AG09319 (cell line): ENCODE results near the gene RPF1.

Experiments
- DNase-seq: peaks from one replicate; pipeline ENCODE4 v3.0.0-alpha.2; 2010; ENCODE audit warnings: low read depth; ENCODE audit errors: extremely low read depth
- CTCF ChIP-seq: IDR thresholded peaks from 2 replicates; pipeline ENCODE4 v1.5.1; 2011; ENCODE audit warnings: low read depth, mild to moderate bottlenecking, inconsistent platforms, low read length, moderate library complexity

Gene RPF1

GRCh38 chr1:84479998-84480397, 932 bp downstream of the RPF1 start:
- no peak for TF ChIP-seq CTCF
- no peak for DNase-seq

- TF ChIP-seq CTCF = no peak
- DNase-seq = no peak
Measured at GRCh38 chr1:84480650-84481049, 1.6 kb downstream of the RPF1 start.

DNA sequence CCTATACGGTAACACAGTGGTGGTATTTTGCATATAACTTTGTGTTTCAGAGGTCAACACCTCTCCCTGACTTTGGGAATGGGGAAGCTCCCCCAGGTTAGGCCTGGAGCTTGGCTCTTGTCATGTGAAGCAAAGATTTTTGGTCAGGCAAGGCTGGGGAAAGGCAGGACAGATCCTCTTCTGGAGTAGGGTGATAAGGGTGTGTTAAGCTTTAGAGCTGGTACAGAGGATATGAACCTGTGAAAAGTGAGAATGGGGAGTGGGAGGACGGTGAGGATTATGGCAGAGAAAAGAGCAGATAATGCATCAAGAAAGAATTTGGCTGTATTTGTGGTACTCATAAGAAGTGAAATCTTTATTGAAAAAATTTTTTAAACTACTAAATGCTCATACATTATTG, 2.3 kb downstream of the RPF1 start:
- no peak for TF ChIP-seq CTCF
- no peak for DNase-seq

DNA sequence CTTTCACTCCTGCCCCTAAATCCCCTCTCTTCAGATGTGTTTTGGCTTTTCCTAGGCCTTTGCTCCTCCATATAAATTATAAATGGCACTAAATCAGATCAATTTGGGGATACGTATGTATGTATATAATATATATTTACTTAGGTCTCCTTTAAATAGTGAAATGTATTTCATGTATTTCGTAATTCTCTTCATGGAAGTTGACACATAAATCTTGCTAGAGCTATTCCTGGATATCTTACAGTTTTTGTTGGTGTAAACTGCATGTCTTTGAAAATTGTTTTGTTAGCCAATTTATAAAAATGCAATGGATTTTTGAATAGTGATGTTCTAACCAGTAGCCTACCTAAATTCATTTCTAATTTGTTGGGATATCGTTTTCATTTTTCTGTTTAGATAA, 9.0 kb downstream of the RPF1 start:
- no peak for DNase-seq
- TF ChIP-seq CTCF = no peak

DNA sequence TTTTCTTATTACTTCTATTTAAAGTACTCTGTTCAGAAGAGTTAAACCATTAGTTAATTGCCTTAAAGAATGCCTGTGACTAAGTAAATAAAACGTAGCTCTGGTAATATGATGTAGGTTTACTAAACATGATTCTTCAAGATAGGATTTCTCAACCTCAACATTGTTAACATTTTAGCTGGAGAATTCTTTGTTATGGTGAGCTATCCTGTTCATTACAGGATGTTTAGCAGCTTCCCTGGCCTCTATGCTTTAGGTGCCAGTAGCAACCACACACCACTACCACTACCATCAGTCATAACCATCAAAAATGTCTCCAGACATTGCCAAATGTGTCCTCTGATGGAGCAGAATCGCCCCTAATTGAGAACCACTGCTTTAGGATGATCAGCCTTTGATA, 10.7 kb downstream of the RPF1 start:
- no peak for TF ChIP-seq CTCF
- DNase-seq = no peak

- DNase-seq = no peak
- TF ChIP-seq CTCF = no peak
Measured at GRCh38 chr1:84492726-84493125, 13.7 kb downstream of the RPF1 start.

- DNase-seq = no peak
- no peak for TF ChIP-seq CTCF
Measured at GRCh38 chr1:84493747-84494146, 14.7 kb downstream of the RPF1 start.
